DND-41 (cell line): ENCODE results near the gene H6PD.

Source experiments
- CTCF ChIP-seq: IDR thresholded peaks from 2 replicates; pipeline ENCODE4 v1.5.1; 2012; ENCODE audit warnings: borderline replicate concordance, low read length, moderate library complexity, mild to moderate bottlenecking; ENCODE audit not compliant: poor library complexity, severe bottlenecking; ENCODE audit errors: extremely low read depth
- EZH2 ChIP-seq: IDR thresholded peaks from 3 replicates; pipeline ENCODE4 v1.6.1; 2012; ENCODE audit warnings: borderline replicate concordance, low read depth, mild to moderate bottlenecking, moderate library complexity, low read length, inconsistent platforms; ENCODE audit not compliant: severe bottlenecking

GRCh38 chr1:9228609-9229008 lies 6.0 kb upstream of the H6PD start:
- no peak for TF ChIP-seq CTCF
- TF ChIP-seq EZH2 = no peak
